Activated CD4-positive, alpha-beta memory T cell treated with anti-CD3 and anti-CD28 coated beads, Interleukin-2, amount 10 ng/mL, durations not matched to agents 7 days and 5 days (primary cell): ENCODE data around the gene AXL. TPM values are rescaled to one million over a fixed set of nuclear protein-coding genes. Genes with fewer than 3 reads are reported as not detected.
A peak's percentile ranks its signal among the peaks of the same experiment; 100 is the strongest.
"Not testable (repeated sequence)": the region's sequence is repeated elsewhere in the genome, so short reads cannot be mapped to it uniquely, and the experiment has no call there.

ENCODE experiments used
- CTCF ChIA-PET: fragments of 350-600 bp; sonication (Branson Sonifier 250); formaldehyde crosslinking; loops from one replicate; lab custom pipeline; 2021; ENCODE audit warnings: antibody characterized with exemption, inconsistent platforms; lab: Charles Lee
- POLR2A ChIA-PET: fragments of 350-600 bp; sonication (Branson Sonifier 250); formaldehyde crosslinking; loops from one replicate; lab custom pipeline; 2021; ENCODE audit warnings: antibody characterized with exemption; lab: Charles Lee
- DNase-seq: peaks from one replicate; pipeline ENCODE4 v3.0.0-alpha.2; 2020
- H3K27ac Mint-ChIP-seq: one replicate; pipeline ENCODE4 v1.8.0; 2021; ENCODE audit warnings: mild to moderate bottlenecking, mixed read lengths
- H3K27me3 Mint-ChIP-seq: one replicate; pipeline ENCODE4 v1.8.0; 2021; ENCODE audit warnings: mixed read lengths
- H3K36me3 Mint-ChIP-seq: one replicate; pipeline ENCODE4 v1.8.0; 2021; ENCODE audit warnings: low read depth, mixed read lengths
- H3K4me1 Mint-ChIP-seq: one replicate; pipeline ENCODE4 v1.8.0; 2021; ENCODE audit warnings: mixed read lengths
- H3K4me3 Mint-ChIP-seq: one replicate; pipeline ENCODE4 v1.8.0; 2021; ENCODE audit warnings: mild to moderate bottlenecking, mixed read lengths
- H3K9me3 Mint-ChIP-seq: one replicate; pipeline ENCODE4 v1.8.0; 2021; ENCODE audit warnings: mixed read lengths
- total RNA-seq, 2 experiments: library from RNA; stranded (reverse); gene quantifications; one replicate each; pipeline ENCODE4 v1.2.3, GENCODE V29; 2021

AXL gene
- total RNA-seq, 2 experiments from 2014 or later: 0.55 to 0.60 TPM

GRCh38 chr19:41220811-41221210, 1.8 kb downstream of the AXL start:
- no peaks in the 10 kb centered on the region for H3K9me3 Mint-ChIP-seq
- H3K4me3 Mint-ChIP-seq: no peak overlapping the region
- no peak for DNase-seq
- ChIA-PET CTCF (interaction anchor here (2.2 kb wide), 1 partner anchor 16 kb away, joined by 5 read pairs; no protein-coding TSS in a partner anchor), POLR2A (no interaction called here)
- H3K4me1 Mint-ChIP-seq: peaks cover 9% of the 10 kb centered on the region
- H3K27me3 Mint-ChIP-seq: peaks cover 37% of the 10 kb centered on the region
- H3K27ac Mint-ChIP-seq: no peak overlapping the region
- H3K36me3 Mint-ChIP-seq: no peaks in the 10 kb centered on the region

GRCh38 chr19:41221514-41222205, 2.6 kb downstream of the AXL start:
- Mint-ChIP-seq H3K9me3 (no peaks in the 10 kb centered on the region), H3K27ac (no peak overlapping the region), H3K36me3 (no peaks in the 10 kb centered on the region), H3K4me1 (peaks cover 13% of the 10 kb centered on the region), H3K4me3 (no peak overlapping the region), H3K27me3 (peaks cover 37% of the 10 kb centered on the region)
- CTCF ChIA-PET: interaction anchor here (2.2 kb wide), 1 partner anchor 17 kb away, joined by 5 read pairs; no protein-coding TSS in a partner anchor
- DNase-seq: no peak
- POLR2A ChIA-PET: no interaction called here

GRCh38 chr19:41222240-41222639, 3.2 kb downstream of the AXL start:
- ChIA-PET POLR2A (no interaction called here), CTCF (interaction anchor here (2.2 kb wide), 1 partner anchor 18 kb away, joined by 5 read pairs; no protein-coding TSS in a partner anchor)
- H3K27me3 Mint-ChIP-seq: peaks cover 33% of the 10 kb centered on the region
- no peak overlapping the region for H3K4me3 Mint-ChIP-seq
- DNase-seq: no peak
- no peak overlapping the region for H3K27ac Mint-ChIP-seq
- H3K9me3 Mint-ChIP-seq: no peaks in the 10 kb centered on the region
- peaks cover 19% of the 10 kb centered on the region for H3K4me1 Mint-ChIP-seq
- H3K36me3 Mint-ChIP-seq: no peaks in the 10 kb centered on the region

DNA sequence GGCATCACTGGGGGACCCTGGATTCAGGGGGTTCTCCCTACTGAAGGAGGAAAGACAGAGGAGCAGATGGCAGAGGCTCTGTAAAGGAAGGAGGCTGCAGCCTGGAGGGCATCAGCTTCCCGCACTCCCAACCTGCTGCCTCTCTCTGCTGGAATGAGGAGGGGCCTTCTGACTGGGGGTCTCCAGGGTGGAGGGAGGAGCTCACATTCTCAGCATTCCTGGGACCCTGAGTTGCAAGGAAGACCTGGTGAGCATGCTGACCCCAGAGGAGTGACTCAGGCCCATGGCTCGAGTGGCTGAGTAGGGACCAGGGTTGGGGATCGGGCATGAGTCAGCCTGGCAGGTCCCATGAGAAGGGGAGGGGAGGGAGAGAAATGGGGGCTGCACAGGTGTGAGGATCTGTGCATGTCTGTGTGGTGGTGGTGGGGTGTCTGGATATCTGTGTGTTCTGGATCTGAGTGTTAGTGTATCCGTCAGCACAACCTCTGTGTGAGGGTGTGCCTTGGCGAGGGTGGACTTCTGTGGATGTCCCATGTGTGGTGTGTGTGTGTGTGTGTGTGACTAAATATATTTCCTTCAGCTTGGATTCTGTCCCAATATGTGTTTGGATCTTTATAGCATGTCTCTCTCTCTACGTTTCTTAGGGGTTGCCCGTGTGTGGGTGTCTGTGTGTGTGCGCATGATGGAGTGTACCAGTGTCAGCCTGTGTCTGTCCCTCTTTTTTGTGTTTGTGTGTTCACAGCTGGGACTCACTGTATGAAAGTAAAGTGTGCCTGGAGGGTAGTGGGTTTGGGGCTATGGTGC, 4.6 kb downstream of the AXL start:
- POLR2A ChIA-PET: interaction anchor here (0.6 kb wide), 1 partner anchor 55 kb away, joined by 3 read pairs; no protein-coding TSS in a partner anchor
- no peaks in the 10 kb centered on the region for H3K9me3 Mint-ChIP-seq
- H3K27ac Mint-ChIP-seq: peak overlapping the region; percentile 41
- H3K4me1 Mint-ChIP-seq: peaks cover 24% of the 10 kb centered on the region
- no peak for DNase-seq
- H3K27me3 Mint-ChIP-seq: peaks cover 24% of the 10 kb centered on the region
- no peak overlapping the region for H3K4me3 Mint-ChIP-seq
- CTCF ChIA-PET: no interaction called here
- H3K36me3 Mint-ChIP-seq: no peaks in the 10 kb centered on the region

- Mint-ChIP-seq H3K9me3 (no peaks in the 10 kb centered on the region), H3K4me1 (peaks cover 24% of the 10 kb centered on the region), H3K36me3 (no peaks in the 10 kb centered on the region), H3K27ac (no peak overlapping the region), H3K27me3 (peaks cover 20% of the 10 kb centered on the region), H3K4me3 (no peak overlapping the region)
- DNase-seq: no peak
- ChIA-PET CTCF (interaction anchor here (1.1 kb wide), 1 partner anchor 38 kb away, joined by 3 read pairs; no protein-coding TSS in a partner anchor), POLR2A (no interaction called here)
Measured at GRCh38 chr19:41224632-41225031, 5.6 kb downstream of the AXL start.

GRCh38 chr19:41225238-41226052, 6.4 kb downstream of the AXL start:
- DNase-seq: peak; percentile 32
- Mint-ChIP-seq H3K27ac (peak overlapping the region; percentile 52), H3K4me1 (peaks cover 24% of the 10 kb centered on the region), H3K36me3 (no peaks in the 10 kb centered on the region), H3K4me3 (peak overlapping the region; percentile 66), H3K27me3 (peaks cover 16% of the 10 kb centered on the region), H3K9me3 (no peaks in the 10 kb centered on the region)
- POLR2A ChIA-PET: interaction anchor here (1.0 to 1.4 kb wide), 2 partner anchors 38 to 83 kb away, joined by 6 to 7 read pairs; partner anchors contain the start of gene HNRNPUL1
- CTCF ChIA-PET: interaction anchor here (1.1 to 1.9 kb wide), 3 partner anchors 21 to 37 kb away, joined by 3 to 7 read pairs (median 5); no protein-coding TSS in a partner anchor

DNA sequence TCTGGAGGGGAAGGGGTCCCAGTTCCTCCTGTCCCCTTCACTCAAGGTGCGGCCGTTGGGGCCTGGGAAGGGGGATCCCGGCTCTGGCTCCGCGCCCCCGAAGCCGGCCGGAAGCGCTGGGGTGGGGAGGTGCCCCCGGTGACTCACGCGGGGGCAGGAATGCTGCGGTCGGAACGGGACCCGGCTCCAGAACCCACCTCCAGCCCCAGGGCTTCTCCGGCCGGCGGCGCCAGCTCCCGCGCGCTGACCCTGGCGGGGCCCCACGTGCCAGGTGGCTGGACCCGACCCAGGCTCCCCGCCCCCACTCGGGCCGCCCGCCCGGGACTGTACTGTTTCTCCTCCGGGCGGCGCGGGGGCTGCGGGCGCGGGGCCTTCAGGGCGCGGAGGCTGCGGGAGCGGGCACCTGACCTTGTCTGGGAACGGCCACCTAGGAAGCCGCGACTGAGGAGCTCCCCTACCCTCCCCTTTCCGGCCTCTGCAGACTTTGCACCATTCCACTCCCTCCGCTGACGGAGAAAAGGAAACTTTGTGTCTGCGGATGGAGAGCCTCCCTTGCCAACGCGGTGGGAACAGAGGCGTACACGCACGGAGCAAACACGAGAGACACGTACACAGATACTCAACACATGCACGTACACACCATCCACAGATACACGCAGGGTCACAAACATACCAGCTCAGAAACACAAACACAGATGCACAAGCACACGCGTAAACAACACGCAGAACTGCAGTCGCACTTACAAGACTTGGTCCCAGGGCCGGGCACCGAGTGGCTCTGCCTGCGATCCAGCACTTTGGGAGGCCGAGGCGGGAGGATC, 7.2 kb downstream of the AXL start:
- Mint-ChIP-seq H3K27ac (peak overlapping the region; percentile 70), H3K9me3 (no peaks in the 10 kb centered on the region)
- CTCF ChIA-PET: interaction anchor here (0.5 to 1.9 kb wide), 3 partner anchors 22 to 166 kb away, joined by 4 to 7 read pairs (median 5); no protein-coding TSS in a partner anchor

GRCh38 chr19:41226874-41227390, 7.9 kb downstream of the AXL start:
- H3K4me3 Mint-ChIP-seq: peak overlapping the region; percentile 85
- peaks cover 24% of the 10 kb centered on the region for H3K4me1 Mint-ChIP-seq
- ChIA-PET CTCF (interaction anchor here (0.5 to 1.9 kb wide), 4 partner anchors 23 to 166 kb away, joined by 3 to 7 read pairs (median 4); no protein-coding TSS in a partner anchor), POLR2A (interaction anchor here (0.6 to 1.4 kb wide), 4 partner anchors 36 to 323 kb away, joined by 3 to 7 read pairs (median 4); partner anchors contain the start of gene HNRNPUL1)
- H3K9me3 Mint-ChIP-seq: no peaks in the 10 kb centered on the region
- H3K27ac Mint-ChIP-seq: peak overlapping the region; percentile 70
- DNase-seq: no peak
- H3K27me3 Mint-ChIP-seq: peaks cover 9% of the 10 kb centered on the region
- no peaks in the 10 kb centered on the region for H3K36me3 Mint-ChIP-seq

More for the DNA sequence above, 7.2 kb downstream of the AXL start:
- peak overlapping the region; percentile 85 for H3K4me3 Mint-ChIP-seq
- peak; percentile 60 for DNase-seq
- H3K36me3 Mint-ChIP-seq: no peaks in the 10 kb centered on the region
- peaks cover 24% of the 10 kb centered on the region for H3K4me1 Mint-ChIP-seq
- POLR2A ChIA-PET: interaction anchor here (1.0 to 1.4 kb wide), 2 partner anchors 37 to 82 kb away, joined by 6 to 7 read pairs; partner anchors contain the start of gene HNRNPUL1
- peaks cover 10% of the 10 kb centered on the region for H3K27me3 Mint-ChIP-seq

DNA sequence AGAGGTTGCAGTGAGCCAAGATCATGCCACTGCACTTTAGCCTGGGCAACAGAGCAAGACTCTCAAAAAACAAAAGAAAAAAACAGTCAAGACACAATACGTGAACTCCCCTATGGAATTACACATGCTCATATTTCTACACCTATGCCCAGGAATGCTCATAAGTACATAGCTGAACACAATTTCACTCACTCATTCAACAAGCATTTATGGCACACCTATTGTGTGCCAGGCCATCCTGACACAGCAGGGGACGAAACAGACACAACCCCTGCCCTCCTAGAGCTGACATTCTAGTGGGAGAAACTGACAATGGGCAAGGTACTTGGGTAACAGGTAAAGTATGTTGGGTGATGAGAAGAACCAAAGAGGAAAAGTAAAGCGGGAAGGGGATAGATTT, 9.5 kb downstream of the AXL start:
- DNase-seq: no peak
- no peak overlapping the region for H3K4me3 Mint-ChIP-seq
- ChIA-PET POLR2A (no interaction called here), CTCF (no interaction called here)
- peaks cover 24% of the 10 kb centered on the region for H3K4me1 Mint-ChIP-seq
- H3K27ac Mint-ChIP-seq: no peak overlapping the region
- peaks cover 6% of the 10 kb centered on the region for H3K27me3 Mint-ChIP-seq
- H3K9me3 Mint-ChIP-seq: no peaks in the 10 kb centered on the region
- H3K36me3 Mint-ChIP-seq: no peaks in the 10 kb centered on the region

DNA sequence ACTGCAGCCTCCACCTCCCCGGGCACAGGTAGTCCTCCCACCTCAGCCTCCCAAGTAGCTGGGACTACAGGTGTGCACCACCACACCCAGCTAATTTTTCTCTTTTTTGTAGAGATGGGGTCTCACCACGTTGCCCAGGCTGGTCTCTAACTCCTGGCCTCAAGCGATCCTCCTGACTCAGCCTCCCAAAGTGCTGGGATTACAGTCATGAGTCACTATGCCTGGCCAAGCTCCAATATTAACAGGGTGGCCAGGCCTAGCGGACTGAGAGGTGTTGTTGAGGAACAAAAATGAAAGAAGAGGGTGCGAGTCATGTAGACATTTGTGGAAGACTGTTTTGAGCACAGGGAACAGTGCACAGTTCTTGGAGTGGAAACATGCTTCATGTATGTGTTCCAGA, 10.3 kb downstream of the AXL start:
- CTCF ChIA-PET: not testable (repeated sequence)

DNA sequence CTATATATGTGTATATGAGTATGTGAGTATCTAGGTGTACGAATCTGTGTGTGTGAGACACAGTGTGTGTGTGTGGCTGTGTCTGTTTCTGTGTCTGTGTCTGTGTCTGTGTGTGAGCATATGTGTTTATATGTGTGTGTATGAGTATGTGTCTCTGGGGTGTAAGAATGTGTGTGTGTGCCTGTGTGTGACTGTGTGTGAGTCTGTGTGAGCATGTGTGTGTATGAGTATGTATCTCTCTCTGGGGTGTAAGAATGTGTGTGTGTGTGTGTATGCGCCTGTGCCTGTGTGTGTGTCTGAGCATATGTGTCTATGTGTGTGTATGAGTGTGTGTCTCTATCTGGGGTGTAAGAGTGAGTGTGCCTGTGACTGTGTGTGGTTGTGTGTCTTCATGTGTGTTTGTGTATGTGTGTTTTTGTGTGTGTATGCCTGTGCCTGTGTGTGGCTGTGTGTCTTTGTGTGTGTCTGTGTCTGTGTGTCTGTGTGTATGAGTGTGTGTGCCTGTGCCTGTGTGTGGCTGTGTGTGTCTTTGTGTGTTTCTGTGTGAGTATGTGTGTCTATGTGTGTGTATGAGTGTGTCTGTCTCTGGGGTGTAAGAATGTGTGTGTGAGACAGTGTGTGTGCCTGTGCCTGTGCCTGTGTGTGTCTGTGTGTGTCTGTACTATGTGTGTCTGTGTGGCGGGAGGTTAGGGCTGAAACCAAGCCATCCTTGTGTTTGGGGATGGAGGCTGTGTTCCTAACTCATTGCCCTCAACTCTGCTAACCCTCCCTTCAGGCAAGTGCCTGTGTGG, 11.2 kb downstream of the AXL start:
- H3K4me1 Mint-ChIP-seq: peaks cover 20% of the 10 kb centered on the region
- DNase-seq: no peak
- no peaks in the 10 kb centered on the region for H3K36me3 Mint-ChIP-seq
- POLR2A ChIA-PET: no interaction called here
- no peak overlapping the region for H3K27ac Mint-ChIP-seq
- no peak overlapping the region for H3K4me3 Mint-ChIP-seq
- CTCF ChIA-PET: no interaction called here
- H3K27me3 Mint-ChIP-seq: peaks cover 5% of the 10 kb centered on the region
- H3K9me3 Mint-ChIP-seq: no peaks in the 10 kb centered on the region

More for the DNA sequence above, 10.3 kb downstream of the AXL start:
- H3K36me3 Mint-ChIP-seq, H3K27ac Mint-ChIP-seq, H3K27me3 Mint-ChIP-seq, DNase-seq, POLR2A ChIA-PET, H3K9me3 Mint-ChIP-seq, H3K4me3 Mint-ChIP-seq: not testable (repeated sequence)
- peaks cover 20% of the 10 kb centered on the region for H3K4me1 Mint-ChIP-seq
